Stimulated activated CD4-positive, alpha-beta T cell treated with anti-CD3 and anti-CD28 coated beads, Interleukin-15, amount 100 ng/mL, for 24 hours (primary cell): ENCODE results near the gene AMY1B.
"Not testable (repeated sequence)": the region's sequence is repeated elsewhere in the genome, so short reads cannot be mapped to it uniquely, and the experiment has no call there.

Experiments used
- DNase-seq: peaks from one replicate; pipeline ENCODE4 v3.0.0-alpha.2; 2020

The AMY1B gene

DNA sequence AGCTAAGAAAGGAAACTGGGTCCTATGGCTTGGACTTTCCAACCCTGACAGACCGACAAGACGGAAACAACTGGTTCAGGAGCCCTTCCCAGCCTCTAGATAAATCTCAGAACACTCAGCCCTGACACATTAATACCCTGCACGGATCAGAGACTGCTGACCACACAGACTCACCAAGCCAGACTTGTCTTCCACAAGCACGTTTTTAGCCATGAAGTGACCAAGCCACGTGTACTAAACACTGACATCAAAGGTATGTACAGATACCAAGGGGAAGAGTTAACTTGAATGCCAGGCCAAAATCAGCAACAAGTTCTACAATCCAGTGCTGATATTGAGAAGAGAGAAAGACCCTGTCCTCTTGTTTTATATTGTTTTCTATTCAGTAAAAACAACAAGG lies at the start of gene AMY1B:
Gene AMY1B (minus strand): TSS at position 101 of the 400 bp plus-strand sequence. CDS start 571 bp downstream, outside the sequence.
- DNase-seq, result not testable (repeated sequence)

DNA sequence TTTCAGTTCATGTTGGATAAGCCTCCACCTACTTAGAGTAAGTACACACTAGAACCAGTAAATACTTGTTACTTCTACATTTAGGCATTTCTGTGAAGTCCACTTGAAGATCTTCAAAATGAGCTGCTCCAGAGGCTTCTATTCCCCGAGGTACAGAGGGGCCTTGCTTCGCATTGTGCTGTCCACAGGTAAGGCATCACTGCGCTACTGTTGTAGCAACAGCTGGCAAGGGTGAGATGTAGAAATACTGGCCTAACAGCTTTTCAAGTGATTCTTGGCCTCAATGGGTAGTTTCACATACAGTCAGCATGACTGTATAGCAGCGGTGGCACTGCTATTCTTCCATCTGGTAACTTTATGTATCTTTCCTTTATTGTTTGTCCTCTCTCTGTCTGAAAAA lies 49.0 kb upstream of the AMY1B start:
- not testable (repeated sequence) for DNase-seq

DNA sequence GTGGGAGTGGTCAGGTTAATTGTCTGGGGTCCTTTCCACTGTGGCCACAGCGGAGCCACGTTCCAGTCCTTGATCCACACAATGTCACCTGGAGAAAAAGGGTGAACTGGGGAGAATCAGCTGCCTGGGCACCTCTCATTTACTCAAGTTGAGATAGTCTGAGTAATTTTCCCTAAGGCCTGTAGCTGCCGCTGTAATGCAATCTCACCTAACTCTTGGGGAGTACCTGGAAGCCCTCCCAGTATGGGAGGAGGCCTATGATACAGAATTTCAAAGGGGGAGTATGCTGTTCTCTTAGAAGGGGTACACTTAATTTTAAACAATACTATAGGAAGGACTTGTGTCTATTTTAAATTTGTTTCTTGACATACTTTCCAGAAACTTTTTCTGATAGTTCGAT lies 48.4 kb upstream of the AMY1B start:
- not testable (repeated sequence) for DNase-seq

DNA sequence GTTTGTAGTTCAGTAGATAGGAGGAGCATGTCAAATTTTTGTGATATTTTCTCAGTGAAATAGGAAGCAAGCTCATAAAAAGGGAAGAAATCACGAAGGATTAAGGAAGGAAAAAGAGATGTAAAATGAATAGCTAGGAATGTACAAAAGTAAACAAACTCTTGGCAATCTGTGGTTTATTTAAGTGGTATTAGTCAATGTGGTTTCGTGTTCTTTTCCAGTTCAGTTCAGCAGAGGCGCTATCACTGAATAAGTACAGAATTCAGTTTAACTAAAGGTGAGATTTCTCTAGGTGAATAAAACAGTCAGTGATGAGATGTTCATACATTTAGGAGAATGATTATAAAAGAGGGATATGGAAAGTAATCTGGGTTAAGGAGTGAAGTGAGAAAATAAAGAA lies 42.0 kb upstream of the AMY1B start:
- DNase-seq, result not testable (repeated sequence)

DNA sequence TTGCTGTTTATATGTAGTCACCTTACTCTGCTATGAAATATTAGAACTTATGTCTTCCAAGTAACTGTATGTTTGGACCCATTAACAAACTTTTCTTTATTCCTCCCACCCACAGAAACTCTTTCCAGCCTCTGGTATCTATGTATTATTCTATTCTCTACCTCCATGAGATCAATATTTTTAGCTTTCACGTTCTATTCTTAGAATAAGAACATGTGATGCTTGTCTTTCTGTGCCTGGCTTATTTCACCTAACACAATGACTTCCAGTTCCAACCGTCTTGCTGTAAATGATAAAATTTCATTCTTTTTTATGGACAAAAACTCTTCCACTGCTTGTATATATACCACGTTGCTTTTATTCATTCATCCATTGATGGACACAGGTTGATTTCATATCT lies 39.3 kb upstream of the AMY1B start:
- DNase-seq, result not testable (repeated sequence)

DNA sequence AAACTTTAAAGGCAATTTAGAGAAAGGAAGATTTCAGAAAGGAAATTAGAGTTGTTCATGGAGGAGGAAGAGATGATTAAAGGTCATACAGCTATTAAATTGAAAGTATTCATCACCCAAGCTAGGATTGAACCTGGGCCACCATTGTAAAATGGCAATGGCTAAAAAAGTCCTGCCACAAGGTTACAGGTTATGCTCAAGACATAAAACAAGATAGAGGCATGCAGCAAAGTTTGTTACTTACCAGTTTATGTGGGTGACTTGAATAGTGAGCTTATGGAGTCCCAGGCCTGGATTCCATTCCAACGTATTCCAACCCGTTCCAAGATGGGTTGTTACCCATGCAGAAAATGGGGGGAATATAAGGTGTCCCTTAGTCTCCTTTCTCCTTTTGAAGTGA lies 25.5 kb upstream of the AMY1B start:
- DNase-seq, result not testable (repeated sequence)

DNA sequence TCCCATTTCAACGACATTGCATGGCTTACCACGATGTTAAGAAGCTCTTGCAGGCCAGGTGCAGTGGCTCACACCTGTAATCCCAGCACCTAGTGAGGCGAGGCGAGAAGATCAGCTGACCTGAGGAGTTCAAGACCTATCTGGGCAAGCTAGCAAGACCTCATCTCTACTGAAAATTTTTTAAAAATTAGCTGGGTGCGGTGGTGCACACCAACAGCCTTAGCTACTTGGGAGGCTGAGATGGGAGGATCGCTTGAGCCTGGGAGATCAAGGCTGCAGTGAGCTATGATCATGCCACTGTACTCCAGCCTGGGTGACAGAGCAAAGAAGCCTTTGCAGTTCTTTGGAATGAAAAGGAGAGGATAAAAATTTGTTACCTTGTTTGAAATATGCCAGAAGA lies 21.4 kb upstream of the AMY1B start:
- not testable (repeated sequence) for DNase-seq

DNA sequence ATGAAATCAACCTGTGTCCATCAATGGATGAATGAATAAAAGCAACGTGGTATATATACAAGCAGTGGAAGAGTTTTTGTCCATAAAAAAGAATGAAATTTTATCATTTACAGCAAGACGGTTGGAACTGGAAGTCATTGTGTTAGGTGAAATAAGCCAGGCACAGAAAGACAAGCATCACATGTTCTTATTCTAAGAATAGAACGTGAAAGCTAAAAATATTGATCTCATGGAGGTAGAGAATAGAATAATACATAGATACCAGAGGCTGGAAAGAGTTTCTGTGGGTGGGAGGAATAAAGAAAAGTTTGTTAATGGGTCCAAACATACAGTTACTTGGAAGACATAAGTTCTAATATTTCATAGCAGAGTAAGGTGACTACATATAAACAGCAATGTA lies 14.4 kb upstream of the AMY1B start:
- DNase-seq, result not testable (repeated sequence)

DNA sequence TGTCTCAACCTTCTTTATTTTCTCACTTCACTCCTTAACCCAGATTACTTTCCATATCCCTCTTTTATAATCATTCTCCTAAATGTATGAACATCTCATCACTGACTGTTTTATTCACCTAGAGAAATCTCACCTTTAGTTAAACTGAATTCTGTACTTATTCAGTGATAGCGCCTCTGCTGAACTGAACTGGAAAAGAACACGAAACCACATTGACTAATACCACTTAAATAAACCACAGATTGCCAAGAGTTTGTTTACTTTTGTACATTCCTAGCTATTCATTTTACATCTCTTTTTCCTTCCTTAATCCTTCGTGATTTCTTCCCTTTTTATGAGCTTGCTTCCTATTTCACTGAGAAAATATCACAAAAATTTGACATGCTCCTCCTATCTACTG lies 11.7 kb upstream of the AMY1B start:
- not testable (repeated sequence) for DNase-seq

DNA sequence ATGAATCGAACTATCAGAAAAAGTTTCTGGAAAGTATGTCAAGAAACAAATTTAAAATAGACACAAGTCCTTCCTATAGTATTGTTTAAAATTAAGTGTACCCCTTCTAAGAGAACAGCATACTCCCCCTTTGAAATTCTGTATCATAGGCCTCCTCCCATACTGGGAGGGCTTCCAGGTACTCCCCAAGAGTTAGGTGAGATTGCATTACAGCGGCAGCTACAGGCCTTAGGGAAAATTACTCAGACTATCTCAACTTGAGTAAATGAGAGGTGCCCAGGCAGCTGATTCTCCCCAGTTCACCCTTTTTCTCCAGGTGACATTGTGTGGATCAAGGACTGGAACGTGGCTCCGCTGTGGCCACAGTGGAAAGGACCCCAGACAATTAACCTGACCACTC lies 5.2 kb upstream of the AMY1B start:
- not testable (repeated sequence) for DNase-seq

DNA sequence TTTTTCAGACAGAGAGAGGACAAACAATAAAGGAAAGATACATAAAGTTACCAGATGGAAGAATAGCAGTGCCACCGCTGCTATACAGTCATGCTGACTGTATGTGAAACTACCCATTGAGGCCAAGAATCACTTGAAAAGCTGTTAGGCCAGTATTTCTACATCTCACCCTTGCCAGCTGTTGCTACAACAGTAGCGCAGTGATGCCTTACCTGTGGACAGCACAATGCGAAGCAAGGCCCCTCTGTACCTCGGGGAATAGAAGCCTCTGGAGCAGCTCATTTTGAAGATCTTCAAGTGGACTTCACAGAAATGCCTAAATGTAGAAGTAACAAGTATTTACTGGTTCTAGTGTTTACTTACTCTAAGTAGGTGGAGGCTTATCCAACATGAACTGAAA lies 4.7 kb upstream of the AMY1B start:
- not testable (repeated sequence) for DNase-seq

DNA sequence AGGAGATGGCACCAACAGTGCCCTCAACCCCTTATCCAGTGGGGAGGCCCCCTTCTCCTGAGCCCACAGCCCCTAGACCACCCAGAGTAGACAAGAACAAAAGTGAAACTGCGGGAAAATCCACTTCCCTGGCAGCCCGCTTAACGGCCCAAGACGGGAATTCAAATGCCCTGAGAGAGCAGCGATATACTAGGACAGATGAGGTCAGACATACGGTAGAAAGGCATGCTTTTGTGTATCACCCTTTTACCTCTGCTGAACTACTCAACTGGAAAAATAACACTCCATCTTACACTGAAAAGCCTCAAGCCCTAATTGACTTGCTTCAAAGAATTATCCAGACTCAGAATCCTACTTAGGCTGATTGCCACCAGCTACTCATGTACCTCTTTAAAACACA lies 1.4 kb upstream of the AMY1B start:
- not testable (repeated sequence) for DNase-seq

DNA sequence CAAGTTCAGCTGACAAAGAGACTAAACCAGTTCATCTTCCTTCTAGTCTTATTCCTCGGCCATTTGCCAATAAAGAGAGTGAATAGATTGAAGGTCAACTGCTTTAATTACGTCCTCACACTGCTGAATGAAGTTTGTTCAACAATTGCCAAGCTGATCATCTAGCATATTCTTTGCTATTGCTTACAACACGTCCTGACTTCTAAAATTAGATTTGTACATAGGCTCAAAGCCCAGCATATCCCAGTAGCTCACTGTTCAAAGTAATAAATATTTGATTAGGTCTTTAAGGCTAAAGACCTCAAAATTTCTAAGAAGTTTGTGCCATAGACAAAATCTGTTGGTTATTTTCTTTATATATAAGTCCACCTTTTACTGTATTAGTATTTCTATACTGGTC lies 19.7 kb downstream of the AMY1B start:
- not testable (repeated sequence) for DNase-seq

DNA sequence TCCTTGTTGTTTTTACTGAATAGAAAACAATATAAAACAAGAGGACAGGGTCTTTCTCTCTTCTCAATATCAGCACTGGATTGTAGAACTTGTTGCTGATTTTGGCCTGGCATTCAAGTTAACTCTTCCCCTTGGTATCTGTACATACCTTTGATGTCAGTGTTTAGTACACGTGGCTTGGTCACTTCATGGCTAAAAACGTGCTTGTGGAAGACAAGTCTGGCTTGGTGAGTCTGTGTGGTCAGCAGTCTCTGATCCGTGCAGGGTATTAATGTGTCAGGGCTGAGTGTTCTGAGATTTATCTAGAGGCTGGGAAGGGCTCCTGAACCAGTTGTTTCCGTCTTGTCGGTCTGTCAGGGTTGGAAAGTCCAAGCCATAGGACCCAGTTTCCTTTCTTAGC lies 40.5 kb downstream of the AMY1B start, which contains the start of gene AMY1A:
Gene AMY1A (plus strand): TSS at position 301 of the 400 bp plus-strand sequence. CDS start 571 bp downstream, outside the sequence.
- not testable (repeated sequence) for DNase-seq

DNA sequence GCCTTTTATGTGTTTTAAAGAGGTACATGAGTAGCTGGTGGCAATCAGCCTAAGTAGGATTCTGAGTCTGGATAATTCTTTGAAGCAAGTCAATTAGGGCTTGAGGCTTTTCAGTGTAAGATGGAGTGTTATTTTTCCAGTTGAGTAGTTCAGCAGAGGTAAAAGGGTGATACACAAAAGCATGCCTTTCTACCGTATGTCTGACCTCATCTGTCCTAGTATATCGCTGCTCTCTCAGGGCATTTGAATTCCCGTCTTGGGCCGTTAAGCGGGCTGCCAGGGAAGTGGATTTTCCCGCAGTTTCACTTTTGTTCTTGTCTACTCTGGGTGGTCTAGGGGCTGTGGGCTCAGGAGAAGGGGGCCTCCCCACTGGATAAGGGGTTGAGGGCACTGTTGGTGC lies 41.9 kb downstream of the AMY1B start:
- not testable (repeated sequence) for DNase-seq

DNA sequence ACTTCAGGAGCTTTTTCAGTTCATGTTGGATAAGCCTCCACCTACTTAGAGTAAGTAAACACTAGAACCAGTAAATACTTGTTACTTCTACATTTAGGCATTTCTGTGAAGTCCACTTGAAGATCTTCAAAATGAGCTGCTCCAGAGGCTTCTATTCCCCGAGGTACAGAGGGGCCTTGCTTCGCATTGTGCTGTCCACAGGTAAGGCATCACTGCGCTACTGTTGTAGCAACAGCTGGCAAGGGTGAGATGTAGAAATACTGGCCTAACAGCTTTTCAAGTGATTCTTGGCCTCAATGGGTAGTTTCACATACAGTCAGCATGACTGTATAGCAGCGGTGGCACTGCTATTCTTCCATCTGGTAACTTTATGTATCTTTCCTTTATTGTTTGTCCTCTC lies 45.1 kb downstream of the AMY1B start:
- DNase-seq, result not testable (repeated sequence)

DNA sequence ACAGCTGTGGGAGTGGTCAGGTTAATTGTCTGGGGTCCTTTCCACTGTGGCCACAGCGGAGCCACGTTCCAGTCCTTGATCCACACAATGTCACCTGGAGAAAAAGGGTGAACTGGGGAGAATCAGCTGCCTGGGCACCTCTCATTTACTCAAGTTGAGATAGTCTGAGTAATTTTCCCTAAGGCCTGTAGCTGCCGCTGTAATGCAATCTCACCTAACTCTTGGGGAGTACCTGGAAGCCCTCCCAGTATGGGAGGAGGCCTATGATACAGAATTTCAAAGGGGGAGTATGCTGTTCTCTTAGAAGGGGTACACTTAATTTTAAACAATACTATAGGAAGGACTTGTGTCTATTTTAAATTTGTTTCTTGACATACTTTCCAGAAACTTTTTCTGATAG lies 45.7 kb downstream of the AMY1B start:
- DNase-seq, result not testable (repeated sequence)

DNA sequence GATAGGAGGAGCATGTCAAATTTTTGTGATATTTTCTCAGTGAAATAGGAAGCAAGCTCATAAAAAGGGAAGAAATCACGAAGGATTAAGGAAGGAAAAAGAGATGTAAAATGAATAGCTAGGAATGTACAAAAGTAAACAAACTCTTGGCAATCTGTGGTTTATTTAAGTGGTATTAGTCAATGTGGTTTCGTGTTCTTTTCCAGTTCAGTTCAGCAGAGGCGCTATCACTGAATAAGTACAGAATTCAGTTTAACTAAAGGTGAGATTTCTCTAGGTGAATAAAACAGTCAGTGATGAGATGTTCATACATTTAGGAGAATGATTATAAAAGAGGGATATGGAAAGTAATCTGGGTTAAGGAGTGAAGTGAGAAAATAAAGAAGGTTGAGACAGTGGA lies 52.1 kb downstream of the AMY1B start:
- not testable (repeated sequence) for DNase-seq

DNA sequence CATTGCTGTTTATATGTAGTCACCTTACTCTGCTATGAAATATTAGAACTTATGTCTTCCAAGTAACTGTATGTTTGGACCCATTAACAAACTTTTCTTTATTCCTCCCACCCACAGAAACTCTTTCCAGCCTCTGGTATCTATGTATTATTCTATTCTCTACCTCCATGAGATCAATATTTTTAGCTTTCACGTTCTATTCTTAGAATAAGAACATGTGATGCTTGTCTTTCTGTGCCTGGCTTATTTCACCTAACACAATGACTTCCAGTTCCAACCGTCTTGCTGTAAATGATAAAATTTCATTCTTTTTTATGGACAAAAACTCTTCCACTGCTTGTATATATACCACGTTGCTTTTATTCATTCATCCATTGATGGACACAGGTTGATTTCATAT lies 54.8 kb downstream of the AMY1B start:
- not testable (repeated sequence) for DNase-seq
